A549 treated with ZK216348 at 1 μM for 4 hours (cell line): ENCODE results near the gene OR4F16. TPM values are rescaled to one million over a fixed set of nuclear protein-coding genes. Genes with fewer than 3 reads are reported as not detected.

Experiments used
- total RNA-seq: library from RNA; stranded (reverse); fragments of 200-300 nt; extraction: Qiagen RNA extraction; gene quantifications from 5 replicates; pipeline ENCODE4 v1.2.3, GENCODE V29; 2022; ENCODE audit warnings: low read depth

Gene OR4F16
- not detected in 5 replicates for total RNA-seq

GRCh38 chr1:686554-686953 lies at the start of gene OR4F16:
OR4F16 (minus strand) TSS chr1:686654; CDS start chr1:686654, 0 bp downstream.

Other genes starting within 250 kb of the OR4F16 start
- not detected in 5 replicates for gene OR4F29, start 235.0 kb downstream of the OR4F16 start, total RNA-seq
- gene SAMD11, start 237.3 kb upstream of the OR4F16 start, total RNA-seq = 11.9 to 38.0 TPM (median 31.7 TPM) in 5 replicates